Stimulated activated CD4-positive, alpha-beta T cell treated with anti-CD3 and anti-CD28 coated beads, Interleukin-4, amount 100 ng/mL, for 4 hours (primary cell): ENCODE measurements around the gene FTCD.
A peak's percentile ranks its signal among the peaks of the same experiment; 100 is the strongest.
"Not testable (repeated sequence)": the region's sequence is repeated elsewhere in the genome, so short reads cannot be mapped to it uniquely, and the experiment has no call there.

ENCODE experiments used
- DNase-seq, 2 experiments: peaks; one replicate each; pipeline ENCODE4 v3.0.0-alpha.2; 2020

Gene FTCD

DNA sequence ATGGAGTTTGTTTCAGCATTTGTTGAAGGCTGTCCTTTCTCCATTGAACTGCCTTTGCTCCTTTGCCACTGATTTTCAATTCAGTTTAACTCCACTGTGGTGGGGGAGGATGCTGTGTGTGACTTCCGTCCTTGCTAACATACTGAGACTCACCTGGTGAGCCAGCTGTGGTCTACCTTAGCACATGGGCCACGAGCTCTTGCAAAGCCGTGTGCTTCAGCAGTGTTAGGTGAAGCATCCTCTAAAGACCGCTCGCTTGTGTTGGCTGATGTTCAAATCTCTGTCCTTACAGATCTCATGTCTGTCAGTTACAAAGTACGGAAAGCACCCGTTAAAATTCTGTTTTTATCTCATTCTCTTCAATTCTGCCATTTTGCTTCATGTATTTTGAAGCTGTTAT, 32.4 kb upstream of the FTCD start:
- DNase-seq: no peak

DNA sequence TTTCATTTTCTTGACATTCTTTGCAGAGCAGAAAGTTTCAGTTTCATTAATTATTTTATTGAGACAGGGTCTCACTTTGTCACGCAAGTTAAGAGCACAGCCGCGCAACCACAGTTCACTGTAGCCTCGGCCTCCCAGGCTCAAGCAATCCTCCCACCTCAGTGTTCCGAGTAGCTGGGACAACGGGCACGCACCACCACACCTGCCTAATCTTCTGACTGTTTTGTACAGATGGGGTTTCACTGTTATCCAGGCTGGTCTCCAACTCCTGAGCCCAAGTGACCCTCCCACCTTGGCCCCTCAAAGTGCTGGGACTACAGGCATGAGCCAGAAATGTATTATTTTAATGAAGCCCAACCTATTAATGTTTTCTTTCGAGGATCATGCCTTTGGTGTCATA, 31.9 kb upstream of the FTCD start:
- no peak for DNase-seq

DNA sequence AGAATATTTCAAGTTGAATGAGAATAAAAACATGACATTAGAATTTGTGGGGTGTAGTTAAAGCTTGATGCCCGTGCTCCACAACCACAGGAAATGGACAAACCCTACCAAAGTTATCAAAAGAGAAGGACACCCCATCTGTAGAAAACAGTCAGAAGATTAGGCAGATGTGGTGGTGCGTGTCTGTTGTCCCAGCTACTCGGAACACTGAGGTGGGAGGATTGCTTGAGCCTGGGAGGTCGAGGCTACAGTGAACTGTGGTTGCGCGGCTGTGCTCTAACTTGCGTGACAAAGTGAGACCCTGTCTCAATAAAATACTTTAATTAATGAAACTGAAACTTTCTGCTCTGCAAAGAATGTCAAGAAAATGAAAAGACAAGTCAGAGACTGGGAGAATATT, 30.3 kb upstream of the FTCD start:
- DNase-seq: no peak

DNA sequence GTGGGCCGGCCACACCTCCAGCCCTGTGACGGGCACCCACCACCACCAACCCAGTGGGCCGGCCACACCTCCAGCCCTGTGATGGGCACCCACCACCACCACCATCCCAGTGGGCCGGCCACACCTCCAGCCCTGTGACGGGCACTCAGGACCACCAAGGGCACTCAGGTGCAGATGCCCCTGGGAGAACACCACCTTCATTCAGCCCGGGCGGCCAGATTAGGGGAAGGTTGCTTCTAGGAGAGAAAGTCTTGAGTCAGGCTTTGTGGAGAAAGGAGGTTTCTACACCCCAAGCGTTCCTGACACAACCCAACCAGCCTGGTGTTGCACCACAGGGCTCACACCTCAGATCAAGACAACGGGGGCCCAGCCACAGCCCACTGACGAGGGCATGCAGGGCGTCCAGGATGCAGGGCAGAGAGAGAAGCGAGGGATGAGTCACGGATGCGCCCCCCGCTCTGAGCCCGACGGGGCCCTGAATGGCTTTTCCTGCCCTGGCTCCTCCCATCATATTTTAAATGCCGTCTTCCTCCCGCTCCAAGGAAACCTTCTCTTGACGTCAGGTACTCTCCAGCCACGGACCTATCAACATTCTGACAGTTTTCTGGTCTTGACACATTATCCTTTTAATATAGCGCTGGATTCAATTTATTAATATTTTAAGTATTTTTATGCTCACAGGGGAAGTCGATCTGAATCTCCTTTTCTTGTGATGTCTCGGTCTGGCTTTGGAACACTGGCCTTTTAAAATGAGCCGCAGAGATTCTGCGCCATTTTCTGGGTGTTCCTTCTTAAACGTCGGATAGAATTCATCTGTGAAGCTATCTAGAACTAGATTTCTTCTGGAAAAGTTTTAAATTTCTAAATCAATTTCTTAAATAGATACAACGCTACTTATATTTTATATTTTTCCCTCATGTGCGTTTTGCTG, 29.5 kb upstream of the FTCD start:
- DNase-seq: peak; percentile 58 to 64

DNA sequence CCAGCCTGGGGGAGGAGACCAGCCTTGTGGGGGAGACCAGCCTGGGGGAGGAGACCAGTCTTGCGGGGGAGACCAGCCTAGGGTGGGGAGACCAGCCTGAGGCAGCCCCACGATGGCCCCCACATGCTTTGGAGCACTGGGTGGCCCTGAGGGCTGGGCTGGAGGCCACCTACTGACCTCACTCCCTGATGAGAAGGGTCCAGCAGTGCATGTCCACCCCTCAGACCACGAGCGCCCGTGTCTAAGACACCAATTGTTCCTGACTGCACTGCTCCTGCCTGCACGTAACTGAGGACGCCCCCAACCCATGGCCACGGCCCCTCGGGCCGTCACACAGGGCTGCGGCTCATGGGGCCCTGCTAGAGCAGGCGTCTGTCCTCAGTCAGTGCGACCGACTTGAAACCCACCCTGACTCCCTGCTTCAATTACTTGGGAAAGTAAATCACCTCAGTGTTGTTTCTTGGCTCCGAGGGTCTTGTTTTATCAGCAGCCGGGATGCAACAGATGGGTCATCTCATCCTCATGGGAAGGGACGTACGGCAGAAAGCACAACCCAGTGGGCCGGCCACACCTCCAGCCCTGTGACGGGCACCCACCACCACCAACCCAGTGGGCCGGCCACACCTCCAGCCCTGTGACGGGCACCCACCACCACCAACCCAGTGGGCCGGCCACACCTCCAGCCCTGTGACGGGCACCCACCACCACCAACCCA, 28.7 kb upstream of the FTCD start, which contains the start of gene SPATC1L:
TSS of gene SPATC1L (minus strand) at position 550 of the 715 bp plus-strand sequence. CDS start 1,643 bp downstream, outside the sequence.
- peak; percentile 37 to 46 for DNase-seq

DNA sequence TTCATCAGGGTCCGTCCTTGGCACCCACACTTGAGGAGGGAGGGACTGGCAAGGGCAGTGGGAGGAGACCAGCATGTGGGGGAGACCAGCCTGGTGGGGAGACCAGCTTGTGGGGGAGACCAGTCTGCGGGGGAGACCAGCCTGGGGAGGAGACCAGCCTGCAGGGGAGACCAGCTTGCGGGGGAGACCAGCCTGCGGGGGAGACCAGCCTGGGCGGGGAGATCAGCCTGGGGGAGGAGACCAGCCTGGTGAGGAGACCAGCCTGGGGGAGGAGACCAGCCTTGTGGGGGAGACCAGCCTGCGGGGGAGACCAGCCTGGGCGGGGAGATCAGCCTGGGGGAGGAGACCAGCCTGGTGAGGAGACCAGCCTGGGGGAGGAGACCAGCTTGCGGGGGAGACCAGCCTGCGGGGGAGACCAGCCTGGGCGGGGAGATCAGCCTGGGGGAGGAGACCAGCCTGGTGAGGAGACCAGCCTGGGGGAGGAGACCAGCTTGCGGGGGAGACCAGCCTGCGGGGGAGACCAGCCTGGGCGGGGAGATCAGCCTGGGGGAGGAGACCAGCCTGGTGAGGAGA, 28.0 kb upstream of the FTCD start:
- not testable (repeated sequence) for DNase-seq

DNA sequence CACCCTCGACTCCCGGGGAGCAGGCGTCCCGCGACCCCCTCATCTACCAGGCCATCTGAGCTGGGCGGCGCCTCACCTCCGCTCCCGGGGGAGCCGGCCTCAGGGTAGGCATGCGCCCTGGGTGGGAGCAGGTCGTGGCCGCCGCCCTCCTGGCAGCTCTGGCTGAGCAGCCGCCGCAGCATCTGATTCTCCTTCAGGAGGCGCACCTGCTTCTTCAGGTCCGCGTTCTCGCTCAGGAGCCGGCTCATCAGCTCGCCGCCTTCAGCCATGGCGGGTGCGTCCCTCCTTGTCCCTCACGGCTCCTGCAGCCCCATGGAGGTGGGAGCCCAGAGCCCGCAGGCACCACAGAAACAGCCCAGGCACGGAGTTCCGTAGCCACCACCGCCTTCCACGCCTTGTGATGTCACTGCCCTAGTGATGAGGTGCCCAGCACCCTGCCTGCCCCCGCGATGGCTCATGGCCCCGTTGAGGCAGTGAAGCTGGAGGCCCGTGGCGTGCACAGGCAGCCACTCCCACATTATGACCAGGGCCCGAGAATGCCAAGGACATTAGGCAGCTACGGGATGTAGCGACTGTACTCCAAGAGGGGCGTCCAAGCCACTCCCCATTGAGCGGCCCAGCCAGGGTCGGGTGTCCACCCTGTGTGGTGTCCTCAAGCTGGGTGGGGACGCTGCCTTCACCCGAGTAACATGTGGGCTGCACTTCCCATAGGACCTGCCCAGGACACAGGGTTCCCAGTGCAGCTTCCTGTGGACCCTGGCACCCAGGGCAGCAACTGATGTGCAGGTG, 27.4 kb upstream of the FTCD start:
- DNase-seq: no peak

DNA sequence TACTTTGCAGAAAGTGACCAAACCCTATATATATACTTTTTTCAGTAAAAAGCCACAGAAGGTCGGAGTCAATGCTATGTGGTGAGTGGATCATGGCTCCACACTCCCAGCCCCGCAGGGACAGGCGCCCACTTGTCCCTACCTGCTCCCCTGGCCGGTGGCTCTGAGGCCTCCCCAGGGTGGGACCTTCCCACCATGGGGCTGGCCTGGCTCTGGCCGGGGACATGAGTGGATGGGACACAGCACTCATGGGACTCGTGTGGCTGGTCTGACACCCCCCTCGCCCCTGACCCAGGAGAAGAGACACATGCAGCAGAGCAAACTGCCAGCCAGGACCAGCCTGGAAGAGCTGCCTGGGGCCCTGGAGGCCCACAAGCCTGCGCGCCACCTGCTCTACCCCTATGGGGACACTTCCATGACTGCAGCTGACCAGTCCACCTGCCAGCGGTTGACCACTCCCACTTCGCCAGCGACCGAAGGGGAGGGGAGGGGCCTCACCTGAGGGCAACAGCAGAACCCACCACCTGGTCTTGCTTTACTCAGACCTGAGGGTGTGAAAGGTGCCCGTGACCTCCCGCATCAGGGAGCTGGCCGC, 26.7 kb upstream of the FTCD start:
- no peak for DNase-seq

DNA sequence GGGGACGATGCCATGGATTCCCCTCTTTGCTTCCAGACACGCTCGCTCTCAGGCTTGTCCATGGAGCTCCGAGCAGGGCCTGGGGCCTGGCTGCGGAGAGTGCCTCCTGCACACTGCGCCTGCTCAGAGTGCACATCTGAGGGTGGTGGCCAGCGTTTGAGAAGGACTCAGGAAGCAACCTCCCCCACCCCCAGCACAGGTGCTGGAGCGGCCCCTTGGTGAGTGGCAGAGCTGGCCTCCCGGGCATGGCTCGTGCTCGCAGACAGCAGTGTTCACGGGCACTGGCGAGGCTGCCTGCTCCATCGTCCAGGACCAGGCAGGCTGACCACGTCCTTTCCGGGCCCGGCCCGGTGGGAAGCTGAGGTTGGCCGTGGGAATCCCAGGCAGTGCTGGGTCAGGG, 26.1 kb upstream of the FTCD start:
- no peak for DNase-seq

DNA sequence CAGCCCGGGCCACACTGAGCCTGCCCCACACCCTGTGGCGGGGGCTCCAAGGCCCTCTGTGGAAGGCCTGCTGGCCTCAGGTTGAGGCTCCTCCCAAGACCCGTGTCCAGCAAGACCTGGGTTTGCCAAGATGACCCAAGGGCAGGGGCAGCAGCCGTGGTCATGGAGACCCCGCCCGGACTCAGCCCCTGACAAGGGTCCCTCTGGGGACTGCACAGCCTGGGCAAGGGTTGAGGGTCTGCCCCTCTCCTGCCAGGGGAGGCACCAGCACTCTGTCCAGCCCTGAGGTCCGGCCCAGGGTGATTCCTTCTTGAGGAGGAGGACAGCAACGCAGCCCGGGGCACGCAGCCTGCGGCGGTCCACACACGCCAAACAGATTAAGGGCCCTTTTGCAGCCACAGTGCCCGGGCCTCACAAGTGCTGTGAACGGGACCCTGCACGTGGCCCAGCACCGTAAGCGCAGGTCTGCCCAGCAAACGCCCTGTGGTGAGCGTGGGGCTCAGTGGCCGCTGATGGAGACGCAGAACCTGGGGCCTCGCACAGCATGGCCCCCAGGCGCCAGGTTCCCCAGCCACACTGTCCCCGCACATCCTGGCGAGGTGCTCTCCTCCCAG, 25.5 kb upstream of the FTCD start:
- no peak for DNase-seq

DNA sequence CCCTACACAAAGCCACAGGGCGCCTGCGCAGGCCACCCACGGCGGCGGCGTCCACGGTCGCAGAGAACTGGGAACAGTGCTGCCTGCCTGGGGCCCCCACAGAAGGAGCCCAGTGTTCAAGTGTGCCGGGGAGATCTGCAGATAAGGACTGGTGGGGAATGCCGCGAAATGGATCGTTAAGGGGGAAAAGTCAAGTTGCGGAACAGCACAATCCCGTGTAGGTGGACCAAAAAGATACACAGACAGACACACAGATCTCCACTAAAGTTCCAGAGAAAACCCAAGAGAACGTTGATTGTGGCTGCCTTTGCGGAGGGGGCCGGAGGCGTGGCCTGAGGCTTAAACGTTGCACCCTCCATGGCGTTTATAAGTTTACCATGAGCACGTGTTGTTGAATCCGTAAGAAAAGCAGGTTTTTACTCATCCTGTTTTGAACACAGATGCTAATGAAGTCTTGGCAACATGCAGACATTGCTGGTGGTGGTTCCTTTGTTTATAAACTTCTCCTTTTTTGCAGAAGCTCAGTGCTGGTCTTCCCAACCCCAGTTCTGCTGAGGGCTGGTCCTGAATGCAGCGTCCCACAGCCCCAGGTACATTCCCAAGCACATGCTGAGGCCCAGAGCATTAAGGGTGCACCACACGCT, 24.8 kb upstream of the FTCD start:
- DNase-seq: no peak

DNA sequence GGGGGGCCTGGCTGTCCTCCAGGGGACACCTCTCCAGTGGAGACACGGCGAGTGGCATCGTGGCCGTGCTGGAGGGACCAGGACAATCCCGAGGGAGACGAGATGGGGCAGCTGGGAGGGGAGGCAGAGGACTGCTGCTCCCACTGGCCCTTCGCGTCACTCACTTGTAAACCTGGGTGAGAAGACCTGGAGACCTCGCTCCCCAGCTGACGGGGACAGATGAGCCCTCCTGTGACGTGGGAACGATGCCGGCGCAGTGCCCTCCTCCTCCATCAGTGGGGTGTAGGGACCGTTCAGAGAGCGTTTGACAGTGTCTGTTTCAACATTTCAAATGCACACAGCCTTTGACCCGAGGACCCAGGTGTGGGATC, 24.3 kb upstream of the FTCD start:
- DNase-seq: no peak

DNA sequence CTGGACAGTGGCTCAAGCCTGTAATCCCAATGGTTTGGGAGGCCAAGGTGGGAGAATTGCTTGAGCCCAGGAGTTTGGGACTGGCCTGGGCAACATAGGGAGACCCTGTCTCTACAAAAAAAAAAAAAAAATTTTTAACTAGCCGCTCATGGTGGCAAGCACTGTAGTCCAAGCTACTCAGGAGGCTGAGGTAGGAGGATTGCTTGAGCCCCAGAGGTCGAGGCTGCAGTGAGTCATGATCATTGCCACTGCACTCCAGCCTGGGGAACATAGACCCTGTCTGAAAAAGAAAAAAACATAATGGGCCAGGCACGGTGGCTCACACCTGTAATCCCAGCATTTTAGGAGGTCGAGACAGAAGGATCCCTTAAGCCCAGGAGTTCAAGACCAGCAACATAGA, 23.6 kb upstream of the FTCD start:
- DNase-seq: no peak

DNA sequence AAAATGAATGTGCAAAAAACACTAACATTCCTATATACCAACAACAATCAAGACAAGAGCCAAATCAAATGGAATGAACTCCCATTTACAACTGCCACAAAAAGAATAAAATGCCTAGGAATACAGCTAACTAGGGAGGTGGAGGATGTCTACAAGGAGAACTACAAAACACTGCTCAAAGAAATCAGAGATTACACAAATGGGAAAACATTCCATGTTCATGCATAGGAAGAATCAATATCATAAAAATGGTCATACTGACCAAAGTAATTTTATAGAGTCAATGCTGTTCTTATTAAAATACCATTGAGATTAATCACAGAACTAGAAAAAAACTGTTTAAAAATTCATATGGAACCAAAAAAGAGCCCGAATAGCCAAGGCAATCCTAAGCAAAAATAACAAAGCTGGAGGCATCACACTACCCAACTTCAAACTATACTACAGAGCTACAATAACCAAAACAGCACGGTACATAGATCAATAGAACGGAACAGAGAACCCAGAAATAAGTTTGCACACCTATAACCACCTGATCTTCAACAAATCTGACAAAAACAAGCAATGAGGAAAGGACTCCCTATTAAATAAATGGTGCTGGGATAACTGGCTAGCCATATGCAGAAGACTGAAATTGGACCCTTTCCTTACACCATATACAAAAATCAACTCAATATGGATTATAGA, 21.2 kb upstream of the FTCD start:
- not testable (repeated sequence) for DNase-seq

DNA sequence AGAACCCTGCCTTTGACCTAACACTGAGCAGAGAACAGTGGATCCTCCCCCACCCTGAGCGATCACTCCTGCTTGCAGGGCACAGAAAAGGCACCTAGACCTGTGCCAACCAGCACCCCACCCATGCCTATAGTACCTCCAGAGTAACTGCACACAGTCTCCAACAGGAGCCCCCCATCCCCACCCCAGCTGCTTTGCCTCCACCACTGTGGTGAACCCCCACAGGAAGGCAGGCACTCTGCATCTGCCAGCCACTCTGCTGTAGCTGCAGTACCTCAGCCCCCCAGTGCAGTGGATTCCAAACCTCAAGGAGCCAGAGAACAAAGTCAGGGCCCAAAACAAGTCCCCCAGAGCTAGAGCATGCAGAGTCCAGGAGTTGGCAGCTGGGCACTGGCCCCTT, 18.2 kb upstream of the FTCD start:
- no peak for DNase-seq

DNA sequence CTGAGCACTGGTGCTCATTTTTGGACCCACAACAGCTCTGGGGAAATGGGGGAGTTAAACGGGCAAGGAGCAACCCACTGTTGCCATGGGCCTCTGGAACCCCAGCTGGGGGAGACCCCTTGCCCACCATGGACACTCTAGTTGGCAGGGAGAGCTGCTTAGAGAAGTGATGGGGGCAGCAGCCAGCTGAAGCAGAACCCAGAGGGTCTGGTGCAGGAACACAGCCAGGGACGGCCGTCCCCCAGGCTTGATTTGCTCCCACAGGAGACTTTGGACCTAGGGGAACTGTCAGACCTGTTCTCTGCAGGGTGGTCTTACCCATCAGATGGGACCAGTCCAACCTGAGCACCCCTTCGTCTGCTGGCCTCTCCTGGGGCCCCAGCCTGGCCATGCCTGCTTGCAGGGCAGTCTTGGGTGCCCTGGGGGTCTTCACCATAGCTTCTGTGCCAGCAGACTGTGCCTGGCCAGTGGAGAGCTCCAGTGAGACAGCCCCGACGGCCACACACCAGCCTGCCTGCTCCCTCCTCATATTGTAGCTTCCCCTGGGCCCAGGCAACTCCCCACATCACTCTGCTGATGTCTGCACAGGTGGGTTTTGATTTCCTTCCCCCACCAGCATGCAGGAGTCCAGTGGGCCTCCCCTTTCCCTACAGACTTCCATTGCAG, 17.6 kb upstream of the FTCD start:
- no peak for DNase-seq

DNA sequence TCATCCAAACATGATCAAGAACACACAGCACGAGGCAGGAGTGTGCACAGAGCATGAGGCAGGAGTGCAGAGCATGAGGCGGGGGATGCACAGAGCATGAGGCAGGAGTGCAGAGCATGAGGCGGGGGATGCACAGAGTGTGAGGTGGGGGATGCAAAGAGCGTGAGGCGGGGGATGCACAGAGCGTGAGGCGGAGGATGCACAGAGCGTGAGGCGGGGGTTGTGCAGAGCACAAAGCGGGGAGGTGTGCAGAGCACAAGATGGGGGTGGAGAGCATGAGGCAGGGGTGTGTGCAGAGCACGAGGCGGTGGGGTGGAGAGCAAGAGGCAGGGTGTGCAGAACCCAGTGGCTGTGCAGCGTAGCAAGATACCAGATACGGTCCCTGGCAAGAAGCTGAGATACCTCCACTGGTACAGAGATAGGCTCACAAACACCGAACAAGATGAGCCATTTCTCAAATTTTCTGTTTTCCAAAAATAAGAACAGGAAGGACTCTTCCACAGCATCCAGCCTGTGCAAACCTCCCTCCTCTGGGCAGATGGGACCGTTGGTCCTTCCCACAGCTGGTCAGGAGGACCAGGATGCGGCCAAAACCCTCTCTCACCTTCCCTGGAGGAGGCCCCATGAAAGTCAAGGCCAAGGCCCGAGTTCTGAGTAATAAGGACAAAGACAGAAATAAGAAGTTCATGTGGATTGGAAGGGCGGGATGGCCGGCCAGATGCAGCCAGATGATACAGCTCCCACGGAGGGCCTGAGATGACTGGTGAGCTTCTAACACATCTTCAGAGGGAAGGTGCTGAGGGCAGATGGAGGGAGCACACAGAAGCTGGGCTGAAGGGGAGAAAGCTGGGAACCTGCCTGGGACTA, 16.9 kb upstream of the FTCD start:
- no peak for DNase-seq

DNA sequence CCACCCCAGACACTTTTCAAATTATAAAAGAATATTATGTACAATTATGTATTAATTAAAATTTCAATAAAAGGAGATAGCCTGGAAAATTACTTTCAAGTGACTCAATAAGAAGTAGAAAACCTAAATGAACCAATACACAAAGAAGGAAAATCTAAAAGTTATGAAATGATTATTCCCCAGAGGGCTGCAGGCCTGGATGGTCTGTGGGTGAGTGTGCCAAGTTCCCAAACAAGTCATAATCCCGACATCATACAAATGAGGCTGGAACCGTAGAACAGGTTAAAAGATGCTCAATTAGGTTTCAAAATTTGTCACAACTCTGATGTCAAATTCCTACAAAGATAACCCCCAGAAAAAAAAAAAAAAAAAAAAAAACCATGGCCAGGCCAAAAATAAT, 16.2 kb upstream of the FTCD start:
- no peak for DNase-seq

DNA sequence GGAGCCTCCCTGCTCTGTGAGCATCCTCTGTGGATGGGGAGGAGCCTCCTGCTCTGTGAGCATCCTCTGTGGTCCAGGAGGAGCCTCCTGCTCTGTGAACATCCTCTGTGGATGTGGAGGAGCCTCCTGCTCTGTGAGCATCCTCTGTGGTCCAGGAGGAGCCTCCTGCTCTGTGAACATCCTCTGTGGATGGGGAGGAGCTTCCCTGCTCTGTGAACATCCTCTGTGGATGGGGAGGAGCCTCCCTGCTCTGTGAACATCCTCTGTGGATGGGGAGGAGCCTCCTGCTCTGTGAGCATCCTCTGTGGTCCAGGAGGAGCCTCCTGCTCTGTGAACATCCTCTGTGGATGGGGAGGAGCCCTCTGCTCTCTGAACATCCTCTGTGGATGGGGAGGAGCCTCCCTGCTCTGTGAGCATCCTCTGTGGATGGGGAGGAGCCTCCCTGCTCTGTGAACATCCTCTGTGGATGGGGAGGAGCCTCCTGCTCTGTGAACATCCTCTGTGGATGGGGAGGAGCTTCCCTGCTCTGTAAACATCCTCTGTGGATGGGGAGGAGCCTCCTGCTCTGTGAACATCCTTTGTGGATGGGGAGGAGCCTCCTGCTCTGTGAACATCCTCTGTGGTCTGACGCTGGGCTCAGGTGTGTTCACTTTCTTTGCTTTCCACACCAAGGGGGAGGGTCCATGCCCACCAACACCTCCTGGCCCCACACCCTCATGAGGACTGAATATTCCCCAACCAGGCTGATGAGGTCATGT, 15.2 kb upstream of the FTCD start:
- not testable (repeated sequence) for DNase-seq
